Adrenal gland (tissue), 5 donors: ENCODE measurements around the gene RBKS.

Experiments used
- POLR2A ChIP-seq, 2 donors: fragments of 450-650 bp; IDR thresholded peaks; one replicate each; pipeline ENCODE4 v1.6.1; 2017; ENCODE audit warnings: antibody characterized with exemption in 2 of 2, mild to moderate bottlenecking in 2 of 2, moderate library complexity in 1 of 2
- TF ChIP-seq, protein P1 (sequence below), 6 experiments: fragments of 450-650 bp in 4 of 6; fragments of 200-600 bp in 2 of 6; sonication (generic) in 1 of 6; IDR thresholded peaks; 1 replicate in 5 of 6; 2 replicates in 1 of 6; pipeline versions ENCODE4 v1.5.1 to v1.8.0; 2016 to 2021; ENCODE audit warnings: antibody characterized with exemption in 6 of 6, mild to moderate bottlenecking in 2 of 6, moderate library complexity in 1 of 6
- donor health status: DM: no; HTN: no; CAD: no.

DNA sequence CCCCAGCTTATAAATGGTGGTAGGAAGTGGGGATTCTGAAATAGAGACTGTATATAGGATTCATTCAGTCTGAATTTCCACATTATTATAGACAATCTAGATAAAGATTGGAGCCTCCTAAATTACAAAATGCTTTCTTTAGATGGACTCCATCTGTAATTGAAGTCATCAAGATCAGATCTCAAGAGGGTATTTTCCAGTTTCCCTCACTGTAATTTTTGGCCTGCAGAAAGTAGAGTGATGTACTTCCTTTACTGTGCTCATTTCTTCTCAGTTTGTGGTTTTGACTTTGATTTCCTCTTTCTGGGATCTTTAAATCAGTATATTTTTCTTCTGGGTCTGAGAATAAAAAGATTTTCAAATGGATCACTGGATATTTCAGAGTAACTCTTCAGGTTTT, 7.5 kb upstream of the RBKS start:
- TF ChIP-seq, protein P1, sequence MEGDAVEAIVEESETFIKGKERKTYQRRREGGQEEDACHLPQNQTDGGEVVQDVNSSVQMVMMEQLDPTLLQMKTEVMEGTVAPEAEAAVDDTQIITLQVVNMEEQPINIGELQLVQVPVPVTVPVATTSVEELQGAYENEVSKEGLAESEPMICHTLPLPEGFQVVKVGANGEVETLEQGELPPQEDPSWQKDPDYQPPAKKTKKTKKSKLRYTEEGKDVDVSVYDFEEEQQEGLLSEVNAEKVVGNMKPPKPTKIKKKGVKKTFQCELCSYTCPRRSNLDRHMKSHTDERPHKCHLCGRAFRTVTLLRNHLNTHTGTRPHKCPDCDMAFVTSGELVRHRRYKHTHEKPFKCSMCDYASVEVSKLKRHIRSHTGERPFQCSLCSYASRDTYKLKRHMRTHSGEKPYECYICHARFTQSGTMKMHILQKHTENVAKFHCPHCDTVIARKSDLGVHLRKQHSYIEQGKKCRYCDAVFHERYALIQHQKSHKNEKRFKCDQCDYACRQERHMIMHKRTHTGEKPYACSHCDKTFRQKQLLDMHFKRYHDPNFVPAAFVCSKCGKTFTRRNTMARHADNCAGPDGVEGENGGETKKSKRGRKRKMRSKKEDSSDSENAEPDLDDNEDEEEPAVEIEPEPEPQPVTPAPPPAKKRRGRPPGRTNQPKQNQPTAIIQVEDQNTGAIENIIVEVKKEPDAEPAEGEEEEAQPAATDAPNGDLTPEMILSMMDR (IDR thresholded peaks at IDR 0.05) = no peak
- TF ChIP-seq POLR2A (IDR thresholded peaks at IDR 0.05) = no peak
